GM13977 (cell line): ENCODE data around the gene ACKR1.

ENCODE experiments used
- DNase-seq: peaks from one replicate; pipeline ENCODE4 v3.0.0; 2012; ENCODE audit warnings: low spot score
- in situ Hi-C: fragments of 300-500 bp; cut with MboI; formaldehyde crosslinking; loops from one replicate; pipeline ENCODE4 v1.12.0; 2022; ENCODE audit warnings: low sequenced_read_pairs, low pct_unique_long_range_greater_than_20kb, mixed read lengths, inconsistent platforms; ENCODE audit not compliant: unreplicated experiment
- TF ChIP-seq, protein P1 (sequence below): IDR thresholded peaks from 2 replicates; pipeline ENCODE4 v1.5.1; 2012; ENCODE audit warnings: mild to moderate bottlenecking, control low read depth; ENCODE audit not compliant: insufficient read depth; ENCODE audit errors: extremely low read depth, missing control alignments

Gene ACKR1

DNA sequence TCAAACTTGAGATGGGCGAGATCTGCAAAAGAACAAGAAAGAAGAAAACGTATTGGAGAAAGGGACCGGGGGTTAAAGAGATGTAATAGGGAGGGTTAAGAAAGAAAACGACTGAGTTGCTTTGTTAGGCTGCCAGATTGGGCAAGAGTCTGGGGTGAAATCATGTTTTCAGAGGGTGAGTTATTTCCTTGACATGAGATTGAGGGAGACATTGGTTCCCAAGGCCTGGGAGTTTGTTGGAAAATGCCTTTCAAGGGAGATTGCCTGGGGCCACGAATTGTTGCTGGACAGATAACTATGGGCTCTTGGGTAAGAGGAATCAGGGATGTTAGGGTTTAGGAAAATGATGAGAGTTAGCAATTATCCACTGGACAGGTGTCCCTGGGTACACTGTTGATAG, 34.0 kb upstream of the ACKR1 start:
- DNase-seq, result no peak
- in situ Hi-C loops, result no loop called here

DNA sequence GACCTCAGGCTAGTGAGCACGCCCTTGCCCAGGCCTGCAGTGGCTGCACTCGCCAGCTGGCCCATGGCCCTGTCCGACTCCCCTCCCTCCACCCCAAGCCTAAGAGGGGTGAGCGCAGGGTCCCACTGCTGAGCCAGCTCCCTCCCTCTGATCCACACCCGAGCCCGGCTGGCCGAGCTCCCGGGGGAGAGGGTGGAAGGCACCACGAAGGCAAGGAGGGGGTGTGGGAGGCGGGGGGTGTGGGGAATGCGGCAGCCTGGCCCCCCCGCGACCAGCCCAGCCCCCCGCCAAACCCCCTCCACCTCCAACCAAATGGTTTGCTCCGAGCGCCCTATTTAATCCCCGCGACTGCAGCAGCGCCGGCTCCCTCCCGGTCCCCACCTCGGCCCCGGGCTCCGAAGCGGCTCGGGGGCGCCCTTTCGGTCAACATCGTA, 33.4 kb upstream of the ACKR1 start, which contains the start of gene CADM3:
Gene CADM3, plus strand, starts transcription at position 362 of the 434 bp plus-strand sequence. CDS start 151 bp downstream, outside the sequence.
- DNase-seq, result no peak
- in situ Hi-C loops, result no loop called here

More for the DNA sequence above, 34.0 kb upstream of the ACKR1 start:
- TF ChIP-seq, protein P1, sequence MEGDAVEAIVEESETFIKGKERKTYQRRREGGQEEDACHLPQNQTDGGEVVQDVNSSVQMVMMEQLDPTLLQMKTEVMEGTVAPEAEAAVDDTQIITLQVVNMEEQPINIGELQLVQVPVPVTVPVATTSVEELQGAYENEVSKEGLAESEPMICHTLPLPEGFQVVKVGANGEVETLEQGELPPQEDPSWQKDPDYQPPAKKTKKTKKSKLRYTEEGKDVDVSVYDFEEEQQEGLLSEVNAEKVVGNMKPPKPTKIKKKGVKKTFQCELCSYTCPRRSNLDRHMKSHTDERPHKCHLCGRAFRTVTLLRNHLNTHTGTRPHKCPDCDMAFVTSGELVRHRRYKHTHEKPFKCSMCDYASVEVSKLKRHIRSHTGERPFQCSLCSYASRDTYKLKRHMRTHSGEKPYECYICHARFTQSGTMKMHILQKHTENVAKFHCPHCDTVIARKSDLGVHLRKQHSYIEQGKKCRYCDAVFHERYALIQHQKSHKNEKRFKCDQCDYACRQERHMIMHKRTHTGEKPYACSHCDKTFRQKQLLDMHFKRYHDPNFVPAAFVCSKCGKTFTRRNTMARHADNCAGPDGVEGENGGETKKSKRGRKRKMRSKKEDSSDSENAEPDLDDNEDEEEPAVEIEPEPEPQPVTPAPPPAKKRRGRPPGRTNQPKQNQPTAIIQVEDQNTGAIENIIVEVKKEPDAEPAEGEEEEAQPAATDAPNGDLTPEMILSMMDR, result no peak

GRCh38 chr1:159171688-159172501, 32.8 kb upstream of the ACKR1 start:
- in situ Hi-C loops, result no loop called here
- TF ChIP-seq, protein P1, result no peak
- peak; percentile 41 for DNase-seq

More for the DNA sequence above, 33.4 kb upstream of the ACKR1 start, which contains the start of gene CADM3:
- TF ChIP-seq, protein P1, result no peak

DNA sequence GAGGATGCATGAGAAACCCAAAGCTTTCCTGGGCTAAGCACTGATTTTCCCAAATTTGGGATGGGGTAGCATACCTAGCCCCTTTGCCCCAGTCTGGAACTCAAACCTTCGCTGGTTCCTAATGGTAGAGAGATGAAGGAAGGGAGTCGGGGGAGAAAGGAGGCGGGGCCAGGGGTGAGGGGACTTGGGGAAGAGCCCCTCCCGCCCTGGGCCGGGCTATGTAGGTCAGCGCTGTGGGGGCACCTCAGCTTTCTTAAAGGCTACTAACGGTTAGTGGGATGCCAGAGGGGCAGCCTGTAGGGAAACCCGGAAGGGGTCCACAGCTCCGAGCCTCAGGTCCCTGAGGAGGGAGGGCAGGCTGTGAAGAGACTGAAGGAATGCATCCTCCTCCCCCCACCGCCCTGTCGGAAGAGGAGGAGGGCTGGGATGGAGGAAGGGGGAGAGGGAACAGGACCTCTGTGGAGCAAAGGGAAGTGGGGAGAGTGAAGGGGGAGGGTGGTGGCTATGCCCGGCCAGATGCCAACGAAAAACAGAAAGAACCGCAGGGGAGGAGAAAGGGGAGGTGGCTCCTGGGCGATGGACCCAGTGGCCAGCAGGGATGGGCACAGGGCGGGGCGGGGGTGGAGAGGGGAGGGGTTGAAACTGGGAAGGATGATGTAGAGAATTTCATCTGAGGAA, 31.9 kb upstream of the ACKR1 start:
- in situ Hi-C loops, result no loop called here
- peak; percentile 15 for DNase-seq
- TF ChIP-seq, protein P1, result no peak

- TF ChIP-seq, protein P1, result no peak
- in situ Hi-C loops, result no loop called here
- peak; percentile 31 for DNase-seq
These were observed 31.4 kb upstream of the ACKR1 start for GRCh38 chr1:159173320-159173719.

GRCh38 chr1:159175571-159175970, 29.1 kb upstream of the ACKR1 start:
- in situ Hi-C loops, result no loop called here
- TF ChIP-seq, protein P1, result no peak
- no peak for DNase-seq
